ENCODE results near the gene PHKA1. TPM values are rescaled to one million over a fixed set of nuclear protein-coding genes. Genes with fewer than 3 reads are reported as not detected.
"Not testable (repeated sequence)": the region's sequence is repeated elsewhere in the genome, so short reads cannot be mapped to it uniquely, and the experiment has no call there.

PHKA1 gene
- polyA plus RNA-seq, 1 donor from 2014 or later = 2.7 TPM

GRCh38 chrX:72604112-72604511 is 110.0 kb downstream of the PHKA1 start:
- Histone ChIP-seq H3K9me3 (ENCODE audit: low read length) (no peaks in the 10 kb centered on the region), H3F3A (ENCODE audit: insufficient read depth, low read length, poor library complexity, severe bottlenecking) (no peaks in the 10 kb centered on the region), H3K9me2 (ENCODE audit: insufficient read depth, low read length) (no peaks in the 10 kb centered on the region), H4K20me1 (ENCODE audit: insufficient read depth) (no peaks in the 10 kb centered on the region), H3K9ac (ENCODE audit: low read length) (no peak overlapping the region), H3K27ac (ENCODE audit: low read length) (no peak overlapping the region), H3K36me3 (ENCODE audit: insufficient read depth, low read length) (no peaks in the 10 kb centered on the region), H3K79me2 (replicated peaks; ENCODE audit: insufficient read depth, low read length) (no peaks in the 10 kb centered on the region), H2AFZ (ENCODE audit: low read depth, low read length) (no peak overlapping the region), H3K27me3 (ENCODE audit: insufficient read depth, low read depth, low read length) (no peaks in the 10 kb centered on the region), H3K4me3 (ENCODE audit: low read length) (no peak overlapping the region), H3K4me2 (ENCODE audit: low read length) (no peak overlapping the region)
- TF ChIP-seq, protein P1, sequence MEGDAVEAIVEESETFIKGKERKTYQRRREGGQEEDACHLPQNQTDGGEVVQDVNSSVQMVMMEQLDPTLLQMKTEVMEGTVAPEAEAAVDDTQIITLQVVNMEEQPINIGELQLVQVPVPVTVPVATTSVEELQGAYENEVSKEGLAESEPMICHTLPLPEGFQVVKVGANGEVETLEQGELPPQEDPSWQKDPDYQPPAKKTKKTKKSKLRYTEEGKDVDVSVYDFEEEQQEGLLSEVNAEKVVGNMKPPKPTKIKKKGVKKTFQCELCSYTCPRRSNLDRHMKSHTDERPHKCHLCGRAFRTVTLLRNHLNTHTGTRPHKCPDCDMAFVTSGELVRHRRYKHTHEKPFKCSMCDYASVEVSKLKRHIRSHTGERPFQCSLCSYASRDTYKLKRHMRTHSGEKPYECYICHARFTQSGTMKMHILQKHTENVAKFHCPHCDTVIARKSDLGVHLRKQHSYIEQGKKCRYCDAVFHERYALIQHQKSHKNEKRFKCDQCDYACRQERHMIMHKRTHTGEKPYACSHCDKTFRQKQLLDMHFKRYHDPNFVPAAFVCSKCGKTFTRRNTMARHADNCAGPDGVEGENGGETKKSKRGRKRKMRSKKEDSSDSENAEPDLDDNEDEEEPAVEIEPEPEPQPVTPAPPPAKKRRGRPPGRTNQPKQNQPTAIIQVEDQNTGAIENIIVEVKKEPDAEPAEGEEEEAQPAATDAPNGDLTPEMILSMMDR (IDR thresholded peaks at IDR 0.05; ENCODE audit: poor library complexity, severe bottlenecking) = no peak
- no peak for TF ChIP-seq EP300 (conservative IDR thresholded peaks at IDR 0.05; ENCODE audit: poor library complexity, severe bottlenecking)
- no peak for TF ChIP-seq SMC3 (conservative IDR thresholded peaks at IDR 0.05; ENCODE audit: poor library complexity)
- TF ChIP-seq REST (IDR thresholded peaks at IDR 0.05; ENCODE audit: borderline replicate concordance) = no peak
- no peak for TF ChIP-seq TAF1 (IDR thresholded peaks at IDR 0.05; ENCODE audit: low read depth)
- no peak for TF ChIP-seq MXI1 (conservative IDR thresholded peaks at IDR 0.05; ENCODE audit: poor library complexity, severe bottlenecking)
- TF ChIP-seq RAD21 (conservative IDR thresholded peaks at IDR 0.05) = no peak

- not testable (repeated sequence) for H3K4me2 ChIP-seq (ENCODE audit: low read length); H3K27ac ChIP-seq (ENCODE audit: low read length); H3K9me2 ChIP-seq (ENCODE audit: insufficient read depth, low read length); H3K27me3 ChIP-seq (ENCODE audit: insufficient read depth, low read depth, low read length); H3K36me3 ChIP-seq (ENCODE audit: insufficient read depth, low read length); H3F3A ChIP-seq (ENCODE audit: insufficient read depth, low read length, poor library complexity, severe bottlenecking); H3K9ac ChIP-seq (ENCODE audit: low read length); H3K9me3 ChIP-seq (ENCODE audit: low read length); H3K4me3 ChIP-seq (ENCODE audit: low read length); H2AFZ ChIP-seq (ENCODE audit: low read depth, low read length); H4K20me1 ChIP-seq (ENCODE audit: insufficient read depth); H3K79me2 ChIP-seq (replicated peaks; ENCODE audit: insufficient read depth, low read length)
Measured at GRCh38 chrX:72591038-72591437, 123.1 kb downstream of the PHKA1 start.

DNA sequence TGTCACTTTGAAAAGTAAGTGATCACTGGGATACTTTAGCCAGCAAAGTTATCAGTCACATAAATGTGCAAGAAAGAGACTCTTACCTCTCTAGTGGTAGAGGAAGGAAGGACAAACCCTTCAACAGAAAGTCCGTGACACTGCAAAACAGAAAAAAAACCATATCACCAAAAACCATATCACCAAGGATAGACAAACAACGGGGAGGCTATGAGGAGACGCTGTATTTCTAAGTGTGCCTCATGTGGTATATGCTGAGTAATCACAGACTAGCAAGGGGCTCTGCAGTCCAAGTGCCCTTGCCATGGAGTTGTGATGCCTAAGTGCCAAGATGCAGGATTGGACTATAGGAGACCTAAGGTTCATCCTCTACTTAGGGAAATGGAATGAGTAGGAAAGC is 129.9 kb downstream of the PHKA1 start:
- TF ChIP-seq POLR2AphosphoS5 (IDR thresholded peaks at IDR 0.05) (no peak), EP300 (conservative IDR thresholded peaks at IDR 0.05; ENCODE audit: poor library complexity, severe bottlenecking) (no peak), EZH2 (IDR thresholded peaks at IDR 0.05; ENCODE audit: borderline replicate concordance, insufficient read depth, low read length, poor library complexity, severe bottlenecking) (no peak)
- TF ChIP-seq, protein P1 (IDR thresholded peaks at IDR 0.05; ENCODE audit: poor library complexity, severe bottlenecking) = no peak
- Histone ChIP-seq H3K9me2 (ENCODE audit: insufficient read depth, low read length) (no peaks in the 10 kb centered on the region), H3K27me3 (ENCODE audit: insufficient read depth, low read depth, low read length) (no peaks in the 10 kb centered on the region)

More for the DNA sequence above, 129.9 kb downstream of the PHKA1 start:
- no peak overlapping the region for H3K4me2 ChIP-seq (ENCODE audit: low read length)
- H4K20me1 ChIP-seq (ENCODE audit: insufficient read depth) = no peaks in the 10 kb centered on the region
- no peak overlapping the region for H2AFZ ChIP-seq (ENCODE audit: low read depth, low read length)
- H3K36me3 ChIP-seq (ENCODE audit: insufficient read depth, low read length) = no peaks in the 10 kb centered on the region
- H3K9me3 ChIP-seq (ENCODE audit: low read length) = no peaks in the 10 kb centered on the region
- no peaks in the 10 kb centered on the region for H3K79me2 ChIP-seq (replicated peaks; ENCODE audit: insufficient read depth, low read length)
- H3K4me3 ChIP-seq (ENCODE audit: low read length) = no peak overlapping the region
- no peak overlapping the region for H3K9ac ChIP-seq (ENCODE audit: low read length)
- no peak overlapping the region for H3K27ac ChIP-seq (ENCODE audit: low read length)
- no peaks in the 10 kb centered on the region for H3F3A ChIP-seq (ENCODE audit: insufficient read depth, low read length, poor library complexity, severe bottlenecking)
